HG03097 (cell line): ENCODE data around the gene SORL1-AS1.
"Not testable (repeated sequence)": the region's sequence is repeated elsewhere in the genome, so short reads cannot be mapped to it uniquely, and the experiment has no call there.

Experiments
- ATAC-seq: cut with Tn5 transposase; IDR thresholded peaks from one replicate; pipeline ENCODE4 v1.9.1; 2021; ENCODE audit not compliant: unreplicated experiment, low FRiP score

Gene SORL1-AS1

GRCh38 chr11:121431820-121432526, 20.8 kb downstream of the SORL1-AS1 start:
- no peak for ATAC-seq

DNA sequence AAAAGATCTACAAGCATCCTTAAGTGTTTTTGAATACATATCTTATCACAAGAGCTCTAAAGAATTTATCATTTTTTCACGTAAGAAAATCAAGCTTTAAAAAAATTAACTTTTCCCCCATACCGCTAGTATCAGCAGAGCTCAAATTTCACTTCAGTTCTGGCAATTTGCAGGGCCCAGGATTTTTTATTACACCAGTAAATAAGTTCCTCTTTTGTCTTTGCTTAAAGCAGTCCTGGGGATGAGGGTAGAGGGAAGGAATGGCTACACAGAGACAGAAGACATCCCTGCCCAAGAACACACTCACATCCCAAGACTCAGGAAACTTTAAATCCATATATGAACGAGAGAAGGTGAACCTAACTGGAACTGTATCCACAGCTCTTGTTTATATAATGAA, 23.2 kb downstream of the SORL1-AS1 start:
- ATAC-seq = no peak

DNA sequence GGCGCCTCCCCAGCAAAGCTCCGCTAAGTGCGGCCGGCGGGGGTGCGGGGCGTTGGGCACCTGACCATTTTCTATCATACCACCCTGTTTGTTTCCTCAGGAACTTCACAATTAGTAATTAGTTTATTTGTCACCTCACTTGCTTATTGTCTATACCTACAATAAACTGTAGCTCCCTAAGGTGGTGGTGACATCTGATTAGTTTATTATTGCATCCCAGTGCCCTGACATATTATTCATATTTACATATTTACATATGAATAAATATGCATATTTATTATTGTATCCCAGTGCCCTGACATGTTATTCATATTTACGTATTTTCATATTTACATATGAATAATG, 25.4 kb downstream of the SORL1-AS1 start:
- no peak for ATAC-seq

DNA sequence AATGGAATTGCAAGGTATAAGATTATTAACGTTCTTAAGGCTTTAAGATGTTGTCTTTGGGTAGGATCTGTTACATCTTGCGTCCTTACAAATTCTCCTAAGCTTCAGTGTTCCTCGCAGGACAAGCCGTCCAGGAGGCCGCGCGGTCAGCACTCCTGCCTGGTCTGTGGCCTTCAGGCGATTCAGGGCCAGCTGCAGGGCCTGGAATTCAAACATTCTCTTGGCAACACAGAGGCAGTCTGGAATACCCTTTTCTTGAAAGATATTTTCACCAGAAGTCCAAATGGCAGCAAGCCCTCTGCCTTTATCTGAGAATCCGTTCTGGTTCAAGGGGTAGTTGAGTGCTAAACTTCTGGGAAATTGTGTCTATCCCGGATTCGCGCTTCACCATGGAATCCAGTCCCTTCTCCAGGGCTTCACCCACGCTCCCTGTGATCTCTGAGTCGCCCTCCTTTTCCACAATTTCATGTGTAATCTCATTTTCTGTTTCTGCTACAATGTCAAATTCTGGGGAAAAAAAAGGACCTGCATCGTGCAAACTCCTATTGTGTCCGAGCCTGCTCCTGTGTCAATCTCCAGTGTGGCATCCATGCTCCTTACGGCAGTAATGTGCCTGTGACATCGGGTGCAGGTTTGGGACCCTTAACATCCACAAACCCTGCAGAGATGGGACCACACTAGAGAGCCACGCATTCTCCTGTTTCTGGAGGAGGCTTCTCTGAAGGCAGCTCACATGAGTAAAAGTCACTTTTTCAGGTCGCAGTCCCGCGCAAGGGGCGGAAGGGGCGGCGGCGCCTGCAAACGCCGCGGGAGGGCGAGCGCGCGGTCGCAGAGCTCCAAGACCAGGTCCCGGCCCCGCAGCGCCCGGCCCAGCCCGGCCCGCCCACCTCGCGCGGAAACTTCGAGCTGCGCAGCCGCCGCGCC, 26.0 kb downstream of the SORL1-AS1 start:
- ATAC-seq = no peak

- no peak for ATAC-seq
Observed at GRCh38 chr11:121425828-121426227, 26.9 kb downstream of the SORL1-AS1 start.

DNA sequence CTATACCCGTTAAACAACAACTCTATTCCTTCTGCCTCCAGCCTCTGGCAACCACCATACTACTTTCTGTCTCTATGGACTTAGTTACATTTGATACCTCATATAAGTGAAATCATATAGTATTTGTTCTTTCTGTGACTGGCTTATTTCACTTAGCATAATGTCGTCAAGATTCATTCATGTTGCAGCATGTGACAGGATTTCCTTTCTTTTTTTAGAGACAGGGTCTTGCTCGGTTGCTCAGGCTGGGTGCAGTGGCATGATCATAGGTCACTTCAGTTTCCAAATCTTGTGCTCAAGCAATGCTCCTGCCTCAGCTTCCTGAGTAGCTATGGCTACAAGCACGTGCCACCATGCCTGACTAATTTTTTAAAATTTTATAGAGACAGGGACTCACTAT, 30.1 kb downstream of the SORL1-AS1 start:
- no peak for ATAC-seq

DNA sequence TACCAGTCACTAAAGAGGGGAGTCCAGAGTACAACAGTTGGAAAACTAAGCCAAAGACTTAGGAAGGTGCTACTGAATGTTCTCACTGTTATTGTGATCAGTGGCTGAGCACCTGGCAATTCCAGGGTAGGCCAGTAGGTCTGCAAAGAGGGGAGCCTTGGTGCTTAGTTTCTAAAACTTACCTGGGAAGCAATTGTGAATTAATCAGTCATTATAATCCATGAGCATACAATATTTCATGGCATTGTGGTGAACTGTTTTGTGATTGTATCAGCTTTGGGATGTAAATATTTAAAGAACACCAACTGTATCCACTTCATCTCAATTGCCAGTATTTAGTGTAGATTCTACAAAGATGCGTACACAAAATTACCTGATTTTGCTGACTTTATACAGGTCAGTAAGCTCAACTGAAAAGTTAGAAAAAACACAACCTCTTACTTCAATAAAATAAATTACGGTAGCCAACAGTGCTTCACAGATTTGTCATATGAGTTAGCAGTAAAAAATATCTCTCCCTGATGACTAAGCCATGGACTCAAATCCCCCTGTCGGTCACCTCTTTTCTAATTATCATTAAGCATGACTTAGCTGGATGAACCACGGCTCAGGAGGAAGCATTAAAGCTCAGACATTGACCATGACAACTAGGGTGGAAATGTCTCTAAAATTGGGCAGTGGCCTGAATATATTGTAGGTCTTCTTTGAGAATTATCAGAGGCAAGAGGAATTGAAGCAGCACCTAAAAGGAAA, 31.4 kb downstream of the SORL1-AS1 start:
- no peak for ATAC-seq

- ATAC-seq = no peak
Observed at GRCh38 chr11:121420398-121420797, 32.4 kb downstream of the SORL1-AS1 start.

- ATAC-seq = no peak
Observed at GRCh38 chr11:121419836-121420235, 32.9 kb downstream of the SORL1-AS1 start.

- ATAC-seq = no peak
Observed at GRCh38 chr11:121418625-121419114, 34.1 kb downstream of the SORL1-AS1 start.

GRCh38 chr11:121417607-121418006, 35.2 kb downstream of the SORL1-AS1 start:
- ATAC-seq = no peak

DNA sequence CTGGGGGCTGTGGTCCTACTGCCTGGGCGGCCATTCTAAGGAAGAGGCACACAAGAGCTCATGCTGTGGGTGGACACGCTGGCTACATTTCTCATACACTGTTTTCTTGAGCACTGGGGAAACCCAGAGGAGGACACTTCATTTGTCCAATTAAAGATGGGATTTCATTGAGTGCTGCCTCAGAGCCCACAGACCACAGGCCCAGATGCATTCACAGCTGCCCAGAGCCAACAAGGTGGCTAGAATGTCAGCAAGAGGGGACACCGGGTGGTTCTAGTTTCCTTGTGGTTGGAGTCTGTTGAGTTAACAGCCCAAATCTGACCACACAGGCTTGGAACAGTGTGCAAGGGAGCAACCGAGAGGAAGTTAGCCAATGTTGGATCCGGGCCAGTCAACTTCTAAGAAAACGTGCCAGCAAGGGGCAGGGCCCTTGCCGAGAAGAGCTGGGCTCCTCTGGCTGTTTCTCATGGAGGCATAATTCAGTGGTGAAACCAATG, 35.7 kb downstream of the SORL1-AS1 start:
- ATAC-seq = peak; percentile 60

DNA sequence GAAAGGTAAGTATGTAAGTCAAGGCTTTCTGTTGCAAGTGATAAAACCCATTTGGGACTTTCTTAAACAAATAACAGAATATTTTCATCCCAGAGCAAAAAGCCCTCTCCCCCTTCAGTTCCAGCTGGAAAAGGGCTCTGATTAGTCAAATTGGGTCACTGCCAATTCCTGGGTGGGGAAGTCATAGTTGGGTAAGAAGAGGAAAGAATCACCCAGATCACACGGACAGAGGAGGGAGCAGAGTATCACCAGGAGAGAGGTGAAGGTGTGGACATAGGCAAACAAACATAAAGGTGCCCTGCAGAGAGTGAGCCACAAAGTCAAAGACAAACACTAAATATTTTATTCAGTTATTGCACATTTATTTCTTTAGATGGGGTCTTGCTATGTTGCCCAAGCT, 36.9 kb downstream of the SORL1-AS1 start:
- ATAC-seq = no peak

DNA sequence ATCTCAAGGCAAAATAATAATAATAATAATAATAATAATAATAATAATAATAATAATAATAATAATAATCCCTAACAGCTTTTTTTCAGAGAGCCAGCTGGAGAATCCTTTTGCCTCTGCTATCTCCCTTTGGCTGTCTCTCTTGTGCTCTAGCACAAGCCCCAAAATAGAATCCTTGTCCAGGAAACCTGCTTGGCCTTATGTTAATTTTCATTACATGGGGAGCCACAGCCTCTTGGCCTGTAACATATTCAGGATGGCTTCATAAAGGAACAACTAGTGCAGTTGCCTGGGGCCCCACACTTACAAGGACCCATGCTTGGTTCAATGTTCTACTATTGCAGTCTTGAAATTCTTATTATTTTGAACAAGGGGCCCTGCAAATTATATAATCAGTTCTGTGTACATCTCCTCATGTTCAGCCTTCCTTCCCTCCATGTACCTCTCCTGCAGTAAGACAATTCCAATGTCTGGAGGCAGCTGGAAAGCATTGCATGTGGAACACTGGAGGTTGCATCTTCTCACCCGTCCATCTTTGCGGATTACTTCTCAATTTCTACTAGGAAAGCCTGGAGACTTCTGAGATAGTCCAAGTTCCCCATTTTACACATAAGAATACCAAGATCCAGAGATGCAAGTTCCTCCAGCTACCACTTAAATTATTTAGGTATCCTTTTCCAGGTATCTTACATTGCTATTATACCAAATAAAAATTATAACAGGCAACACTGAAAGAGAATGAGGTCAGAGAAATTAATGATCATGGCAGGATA, 38.4 kb downstream of the SORL1-AS1 start:
- no peak for ATAC-seq

- no peak for ATAC-seq
Observed at GRCh38 chr11:121412711-121413415, 39.9 kb downstream of the SORL1-AS1 start.

GRCh38 chr11:121412000-121412587, 40.7 kb downstream of the SORL1-AS1 start:
- no peak for ATAC-seq

GRCh38 chr11:121411330-121411729, 41.4 kb downstream of the SORL1-AS1 start:
- ATAC-seq = not testable (repeated sequence)

DNA sequence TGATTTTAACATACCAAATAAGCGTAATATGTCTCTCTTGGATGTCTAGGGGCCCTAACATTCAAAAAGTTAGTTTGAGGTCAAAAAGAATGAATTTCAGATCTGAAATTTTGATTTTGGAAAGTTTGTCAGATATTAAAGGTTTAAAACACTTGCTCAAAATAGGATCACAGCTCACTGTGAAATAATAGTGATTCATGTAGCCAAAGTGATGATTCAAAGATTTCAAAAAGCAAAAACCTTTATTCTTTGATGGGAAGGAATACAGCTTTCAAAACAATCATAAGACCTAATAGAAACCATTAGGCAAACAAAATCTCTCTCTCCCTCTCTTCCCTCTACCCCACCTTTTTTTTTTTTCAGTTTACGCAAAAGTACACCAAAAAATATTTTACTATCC, 42.7 kb downstream of the SORL1-AS1 start:
- ATAC-seq = not testable (repeated sequence)

DNA sequence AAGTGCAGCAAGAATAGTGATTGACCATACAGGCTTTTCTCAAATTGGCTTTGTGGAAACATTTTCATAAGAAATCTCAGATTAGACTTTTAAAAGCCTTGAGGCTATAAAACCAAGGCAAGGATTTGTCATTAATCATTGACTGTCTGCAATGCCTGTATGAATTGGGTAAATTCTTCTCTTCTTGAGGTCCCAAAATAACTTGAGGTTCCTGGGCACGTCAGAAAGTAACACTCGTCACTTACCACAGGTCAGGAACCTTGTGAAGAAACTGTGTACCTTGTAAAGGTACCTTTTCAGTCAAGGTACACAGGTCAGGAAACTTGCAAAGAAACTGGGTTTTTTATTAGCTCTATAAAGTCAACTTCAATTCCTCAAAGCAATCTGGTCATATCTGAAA, 43.9 kb downstream of the SORL1-AS1 start:
- no peak for ATAC-seq
